SK-N-SH (cell line): ENCODE measurements around the gene INSRR. TPM values are rescaled to one million over a fixed set of nuclear protein-coding genes. Genes with fewer than 3 reads are reported as not detected.

Experiments
- CTCF ChIA-PET: fragments of 300-600, 350-600 bp; formaldehyde crosslinking; extraction: SDS; loops from one replicate; lab custom pipeline; 2021; lab: Yijun Ruan, JAX
- POLR2A ChIA-PET: fragments of 350-600 bp; sonication (Branson Sonifier 250); formaldehyde crosslinking; extraction: SDS; loops from one replicate; lab custom pipeline; 2020; ENCODE audit warnings: antibody characterized with exemption, inconsistent platforms; lab: Yijun Ruan, JAX
- DNase-seq: peaks from one replicate; pipeline ENCODE4 v3.0.0; 2012
- H2AFZ ChIP-seq: fragments of 200-600 bp; sonication (generic); 2 replicates; pipeline ENCODE4 v1.8.1; 2016; ENCODE audit warnings: antibody characterized with exemption, mild to moderate bottlenecking, low read depth
- H3F3A ChIP-seq: fragments of 200-600 bp; sonication (generic); replicated peaks from 2 replicates; pipeline ENCODE3; 2016; ENCODE audit warnings: antibody characterized with exemption, mild to moderate bottlenecking; ENCODE audit not compliant: insufficient read depth
- H3K27ac ChIP-seq, 2 experiments: fragments of 200-500 bp in 1 of 2; fragments of 200-600 bp in 1 of 2; sonication (Bioruptor generic) in 1 of 2; sonication (generic), shearing (Covaris generic) in 1 of 2; 2 replicates each; pipeline versions ENCODE4 v1.5.1 to v1.6.1; 2014 to 2016; ENCODE audit warnings: low read depth in 2 of 2, inconsistent platforms in 1 of 2, low read length in 1 of 2, mild to moderate bottlenecking in 1 of 2, mixed read lengths in 1 of 2
- H3K27me3 ChIP-seq: fragments of 200-600 bp; sonication (generic), shearing (Covaris generic); 2 replicates; pipeline ENCODE4 v1.6.1; 2016; ENCODE audit warnings: mixed run types; ENCODE audit not compliant: insufficient read depth
- H3K36me3 ChIP-seq, 2 experiments: fragments of 200-500 bp in 1 of 2; fragments of 200-600 bp in 1 of 2; sonication (Bioruptor generic) in 1 of 2; sonication (generic) in 1 of 2; replicated peaks in 1 of 2; 2 replicates each; pipeline versions ENCODE3 to v1.5.1; 2014 to 2016; ENCODE audit warnings: low read length in 1 of 2, mild to moderate bottlenecking in 1 of 2; ENCODE audit not compliant: insufficient read depth in 2 of 2, control insufficient read depth in 1 of 2
- H3K4me1 ChIP-seq, 2 experiments: fragments of 200-500 bp in 1 of 2; fragments of 200-600 bp in 1 of 2; sonication (Bioruptor generic) in 1 of 2; sonication (generic), shearing (Covaris generic) in 1 of 2; 2 replicates each; pipeline versions ENCODE4 v1.5.1 to v1.6.1; 2014 to 2016; ENCODE audit warnings: low read depth in 1 of 2, low read length in 1 of 2, mixed run types in 1 of 2; ENCODE audit not compliant: insufficient read depth in 2 of 2, control insufficient read depth in 1 of 2
- H3K4me2 ChIP-seq: fragments of 200-600 bp; sonication (generic), shearing (Covaris generic); 2 replicates; pipeline ENCODE4 v1.6.1; 2017; ENCODE audit warnings: mixed run types
- H3K4me3 ChIP-seq, 2 experiments: fragments of 200-500 bp in 1 of 2; fragments of 200-600 bp in 1 of 2; sonication (Bioruptor generic) in 1 of 2; sonication (generic), shearing (Covaris generic) in 1 of 2; 2 replicates each; pipeline versions ENCODE4 v1.5.1 to v1.8.1; 2014 to 2016; ENCODE audit warnings: low read depth in 2 of 2, inconsistent platforms in 1 of 2, low read length in 1 of 2, mild to moderate bottlenecking in 1 of 2, mixed read lengths in 1 of 2, moderate library complexity in 1 of 2
- H3K79me2 ChIP-seq: fragments of 200-600 bp; sonication (generic); 2 replicates; pipeline ENCODE4 v1.8.1; 2017; ENCODE audit warnings: mild to moderate bottlenecking; ENCODE audit not compliant: insufficient read depth
- H3K9ac ChIP-seq: fragments of 200-600 bp; sonication (generic); 2 replicates; pipeline ENCODE4 v1.6.1; 2017; ENCODE audit warnings: mixed run types
- H3K9me2 ChIP-seq: fragments of 200-600 bp; sonication (generic); 2 replicates; pipeline ENCODE4 v1.6.1; 2017; ENCODE audit warnings: mixed run types
- H3K9me3 ChIP-seq: fragments of 200-600 bp; sonication (generic); 2 replicates; pipeline ENCODE4 v1.6.1; 2017; ENCODE audit warnings: mixed run types, mild to moderate bottlenecking, moderate library complexity
- H4K20me1 ChIP-seq: fragments of 200-600 bp; sonication (generic); 2 replicates; pipeline ENCODE4 v1.6.1; 2017; ENCODE audit warnings: mild to moderate bottlenecking, mixed run types; ENCODE audit not compliant: insufficient read depth
- CHD2 ChIP-seq: fragments of 150-350 bp; IDR thresholded peaks from 2 replicates; pipeline ENCODE4 v1.6.1; 2018; ENCODE audit warnings: low read length; ENCODE audit not compliant: partially characterized antibody
- ELF1 ChIP-seq: IDR thresholded peaks from 2 replicates; pipeline ENCODE4 v1.4.0; 2012
- EP300 ChIP-seq, 2 experiments: IDR thresholded peaks; 2 replicates each; pipeline versions ENCODE4 v1.4.0 to v1.6.1; 2012; ENCODE audit warnings: borderline replicate concordance in 1 of 2, low read depth in 1 of 2, low read length in 1 of 2
- EZH2phosphoT487 ChIP-seq: fragments of 200-600 bp; sonication (generic); IDR thresholded peaks from 2 replicates; pipeline ENCODE4 v1.6.1; 2017; ENCODE audit warnings: low read depth, mixed run types, mild to moderate bottlenecking, antibody characterized with exemption, moderate library complexity, borderline replicate concordance
- FOSL2 ChIP-seq: IDR thresholded peaks from 2 replicates; pipeline ENCODE4 v1.4.0; 2012; ENCODE audit warnings: low read depth, mild to moderate bottlenecking, moderate library complexity, borderline replicate concordance
- FOXJ3 ChIP-seq: sonication (generic); formaldehyde crosslinking; IDR thresholded peaks from 2 replicates; pipeline ENCODE4 v1.5.1; 2020; ENCODE audit warnings: mild to moderate bottlenecking, missing genetic modification reagents
- FOXM1 ChIP-seq: IDR thresholded peaks from 2 replicates; pipeline ENCODE4 v1.4.0; 2012; ENCODE audit warnings: low read depth, mild to moderate bottlenecking
- GABPA ChIP-seq: IDR thresholded peaks from 2 replicates; pipeline ENCODE4 v1.4.0; 2012; ENCODE audit warnings: low read depth, mild to moderate bottlenecking
- GATA2 ChIP-seq: sonication (generic); formaldehyde crosslinking; IDR thresholded peaks from 2 replicates; pipeline ENCODE4 v1.5.0; 2020; ENCODE audit warnings: mild to moderate bottlenecking, missing genetic modification reagents
- IRF3 ChIP-seq: fragments of 150-350 bp; IDR thresholded peaks from 2 replicates; pipeline ENCODE4 v1.6.1; 2016; ENCODE audit warnings: mild to moderate bottlenecking, low read depth, low read length
- MXI1 ChIP-seq: IDR thresholded peaks from 2 replicates; pipeline ENCODE4 v1.6.1; 2012; ENCODE audit warnings: mild to moderate bottlenecking, low read depth, low read length, improper control_type of control experiment
- NRF1 ChIP-seq: IDR thresholded peaks from 2 replicates; pipeline ENCODE4 v1.6.1; 2012; ENCODE audit warnings: low read depth, mild to moderate bottlenecking, low read length
- POLR2AphosphoS5 ChIP-seq: IDR thresholded peaks from 2 replicates; pipeline ENCODE4 v1.6.1; 2012; ENCODE audit warnings: low read depth, low read length
- RAD21 ChIP-seq: IDR thresholded peaks from 2 replicates; pipeline ENCODE4 v1.6.1; 2012; ENCODE audit warnings: mild to moderate bottlenecking, low read length
- RCOR1 ChIP-seq: fragments of 150-350 bp; IDR thresholded peaks from 2 replicates; pipeline ENCODE4 v1.6.1; 2017; ENCODE audit warnings: antibody characterized with exemption, low read length
- RFX5 ChIP-seq: IDR thresholded peaks from 2 replicates; pipeline ENCODE4 v1.6.1; 2012; ENCODE audit warnings: mild to moderate bottlenecking, improper control_type of control experiment, low read length
- RXRA ChIP-seq: IDR thresholded peaks from 2 replicates; pipeline ENCODE4 v1.4.0; 2012; ENCODE audit warnings: low read depth, mild to moderate bottlenecking, borderline replicate concordance
- SIN3A ChIP-seq: IDR thresholded peaks from 2 replicates; pipeline ENCODE4 v1.6.1; 2012; ENCODE audit warnings: low read depth, mild to moderate bottlenecking, low read length, moderate library complexity, borderline replicate concordance
- TAF1 ChIP-seq: IDR thresholded peaks from 2 replicates; pipeline ENCODE4 v1.6.1; 2012; ENCODE audit warnings: low read depth, mild to moderate bottlenecking, low read length, moderate library complexity, borderline replicate concordance
- TCF12 ChIP-seq: IDR thresholded peaks from 2 replicates; pipeline ENCODE4 v1.4.0; 2012
- TEAD4 ChIP-seq: IDR thresholded peaks from 2 replicates; pipeline ENCODE4 v1.4.0; 2012; ENCODE audit warnings: mild to moderate bottlenecking, borderline replicate concordance; ENCODE audit not compliant: insufficient read depth
- USF2 ChIP-seq: fragments of 150-350 bp; IDR thresholded peaks from 2 replicates; pipeline ENCODE4 v1.6.1; 2017; ENCODE audit warnings: antibody characterized with exemption, low read length, low read depth, borderline replicate concordance
- YY1 ChIP-seq: IDR thresholded peaks from 2 replicates; pipeline ENCODE4 v1.4.0; 2012; ENCODE audit warnings: low read depth, mild to moderate bottlenecking
- WGBS: methylation state at CpG from one replicate; pipeline ENCODE4 v1.1.6; 2017; ENCODE audit warnings: low lambda C conversion rate; 5-methylcytosine and 5-hydroxymethylcytosine counted together
- polyA plus RNA-seq, 3 experiments: library from polyadenylated mRNA; depleted of rRNA; stranded (reverse); fragments of >200 nt; gene quantifications; 2 replicates each; pipeline ENCODE4 v1.2.3, GENCODE V29; 2012
- TF ChIP-seq, protein P1 (sequence below): IDR thresholded peaks from 2 replicates; pipeline ENCODE4; 2012

Gene INSRR
- polyA plus RNA-seq, 1 of the 3 experiments (the other 2 are of a cell fraction): 0.20 TPM

GRCh38 chr1:156874572-156875340 lies 15.8 kb upstream of the INSRR start:
- TF ChIP-seq USF2 (no peak), YY1 (no peak), RCOR1 (no peak), POLR2AphosphoS5 (no peak), RAD21 (no peak), FOSL2 (no peak), FOXJ3 (no peak), NRF1 (no peak), CHD2 (no peak), ELF1 (no peak), GATA2 (CRISPR knock-in tag) (no peak), EZH2phosphoT487 (no peak)
- TF ChIP-seq, protein P1, sequence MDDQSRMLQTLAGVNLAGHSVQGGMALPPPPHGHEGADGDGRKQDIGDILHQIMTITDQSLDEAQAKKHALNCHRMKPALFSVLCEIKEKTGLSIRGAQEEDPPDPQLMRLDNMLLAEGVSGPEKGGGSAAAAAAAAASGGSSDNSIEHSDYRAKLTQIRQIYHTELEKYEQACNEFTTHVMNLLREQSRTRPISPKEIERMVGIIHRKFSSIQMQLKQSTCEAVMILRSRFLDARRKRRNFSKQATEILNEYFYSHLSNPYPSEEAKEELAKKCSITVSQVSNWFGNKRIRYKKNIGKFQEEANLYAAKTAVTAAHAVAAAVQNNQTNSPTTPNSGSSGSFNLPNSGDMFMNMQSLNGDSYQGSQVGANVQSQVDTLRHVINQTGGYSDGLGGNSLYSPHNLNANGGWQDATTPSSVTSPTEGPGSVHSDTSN: no peak
- TF ChIP-seq, all 33 proteins: peak for 0
- Histone ChIP-seq H2AFZ (no peak overlapping the region), H3F3A (peaks cover 18% of the 10 kb centered on the region), H3K9me3 (no peaks in the 10 kb centered on the region), H3K79me2 (no peaks in the 10 kb centered on the region), H3K9ac (no peak overlapping the region), H3K36me3 (no peaks in the 10 kb centered on the region), H3K4me2 (no peak overlapping the region), H3K4me1 (peaks cover 3 to 8% of the 10 kb centered on the region in 2 experiments; a peak in 2 of 4 replicates), H4K20me1 (no peaks in the 10 kb centered on the region), H3K27me3 (no peaks in the 10 kb centered on the region), H3K4me3 (no peak overlapping the region), H3K9me2 (no peaks in the 10 kb centered on the region), H3K27ac (no peak overlapping the region)
- POLR2A ChIA-PET: interaction anchor here (1.2 kb wide), 1 partner anchor 14 kb away, joined by 3 read pairs; the partner anchor contains the start of gene NTRK1
- DNase-seq: no peak
- WGBS: 90% methylated on average over 16 of the region's 16 CpGs
- CTCF ChIA-PET: interaction anchor here (0.7 to 22.1 kb wide), 9 partner anchors 8 to 185 kb away, joined by 3 to 455 read pairs (median 6); partner anchors contain the start of genes INSRR, NTRK1, PEAR1 and PRCC

DNA sequence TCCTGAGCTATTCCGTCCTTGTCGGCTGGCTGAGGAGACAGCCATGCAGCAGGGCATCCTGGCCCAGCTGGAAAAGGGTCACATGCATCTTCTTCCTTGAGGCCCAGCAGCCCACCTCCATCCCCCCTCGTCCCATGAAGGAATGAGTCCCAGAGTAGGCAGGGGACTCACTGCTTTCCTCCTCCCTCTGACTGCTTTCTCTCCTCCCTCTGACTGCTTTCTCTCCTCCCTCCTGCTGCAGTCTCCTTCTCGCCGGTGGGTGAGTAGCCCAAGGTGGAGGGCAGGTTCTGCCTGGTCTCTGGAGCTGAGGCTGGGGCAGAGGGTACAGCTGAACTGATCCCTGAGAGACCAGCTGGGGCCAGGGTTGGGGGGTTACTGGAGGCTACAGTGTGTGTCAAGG lies 15.2 kb upstream of the INSRR start:
- Histone ChIP-seq H3K27me3 (no peaks in the 10 kb centered on the region), H3K9me3 (no peaks in the 10 kb centered on the region), H3F3A (peaks cover 18% of the 10 kb centered on the region), H3K4me3 (no peak overlapping the region), H3K9me2 (no peaks in the 10 kb centered on the region), H3K9ac (no peak overlapping the region), H3K4me2 (no peak overlapping the region), H4K20me1 (no peaks in the 10 kb centered on the region), H3K27ac (no peak overlapping the region), H3K79me2 (no peaks in the 10 kb centered on the region)
- ChIA-PET CTCF (interaction anchor here (0.7 to 22.1 kb wide), 7 partner anchors 7 to 148 kb away, joined by 3 to 455 read pairs (median 7); partner anchors contain the start of genes INSRR, NTRK1 and PEAR1), POLR2A (interaction anchor here (1.2 kb wide), 1 partner anchor 14 kb away, joined by 3 read pairs; the partner anchor contains the start of gene NTRK1)
- WGBS: 83% methylated on average over 5 of the region's 5 CpGs
- DNase-seq: no peak
- TF ChIP-seq NRF1: no peak
- no peak for TF ChIP-seq YY1
- TF ChIP-seq IRF3: no peak
- TF ChIP-seq RFX5: no peak
- TF ChIP-seq FOXM1: no peak
- TF ChIP-seq EP300 (IDR thresholded peaks at IDR 0.05; ENCODE audit: borderline replicate concordance in 1 of 2, low read depth in 1 of 2, low read length in 1 of 2): no peak
- no peak for TF ChIP-seq GABPA
- no peak for TF ChIP-seq TCF12
- TF ChIP-seq RAD21: no peak
- no peak for TF ChIP-seq FOSL2
- no peak for TF ChIP-seq FOXJ3
- TF ChIP-seq TEAD4: no peak
- no peak for TF ChIP-seq SIN3A
- no peak for TF ChIP-seq RCOR1
- no peak for TF ChIP-seq RXRA
- TF ChIP-seq MXI1: no peak
- no peak for TF ChIP-seq EZH2phosphoT487
- no peak for TF ChIP-seq TAF1
- no peak for TF ChIP-seq GATA2 (CRISPR knock-in tag)
- TF ChIP-seq CHD2: no peak
- TF ChIP-seq, all 33 proteins: peak for 0
- H2AFZ ChIP-seq: no peak overlapping the region
- peaks cover 3 to 8% of the 10 kb centered on the region in 2 experiments; a peak in 2 of 4 replicates for H3K4me1 ChIP-seq
- H3K36me3 ChIP-seq: no peaks in the 10 kb centered on the region
